NB4 (cell line): ENCODE data around the gene LCN2.

Source experiments
- MYC ChIP-seq: IDR thresholded peaks from 2 replicates; pipeline ENCODE4 v1.6.1; 2011; ENCODE audit warnings: low read depth, low read length
- POLR2A ChIP-seq: IDR thresholded peaks from 2 replicates; pipeline ENCODE4 v1.6.1; 2011; ENCODE audit warnings: mild to moderate bottlenecking; ENCODE audit not compliant: insufficient read length; ENCODE audit errors: extremely low read depth
- TF ChIP-seq, protein P1 (sequence below): IDR thresholded peaks from one replicate; pipeline ENCODE4 v1.5.1; 2012; ENCODE audit warnings: low read depth, low read length
- TF ChIP-seq, protein P2 (sequence below): IDR thresholded peaks from 2 replicates; pipeline ENCODE4 v1.6.1; 2011; ENCODE audit warnings: low read depth, low read length

GRCh38 chr9:128150594-128151308, 1.5 kb downstream of the LCN2 start:
- TF ChIP-seq, protein P1, sequence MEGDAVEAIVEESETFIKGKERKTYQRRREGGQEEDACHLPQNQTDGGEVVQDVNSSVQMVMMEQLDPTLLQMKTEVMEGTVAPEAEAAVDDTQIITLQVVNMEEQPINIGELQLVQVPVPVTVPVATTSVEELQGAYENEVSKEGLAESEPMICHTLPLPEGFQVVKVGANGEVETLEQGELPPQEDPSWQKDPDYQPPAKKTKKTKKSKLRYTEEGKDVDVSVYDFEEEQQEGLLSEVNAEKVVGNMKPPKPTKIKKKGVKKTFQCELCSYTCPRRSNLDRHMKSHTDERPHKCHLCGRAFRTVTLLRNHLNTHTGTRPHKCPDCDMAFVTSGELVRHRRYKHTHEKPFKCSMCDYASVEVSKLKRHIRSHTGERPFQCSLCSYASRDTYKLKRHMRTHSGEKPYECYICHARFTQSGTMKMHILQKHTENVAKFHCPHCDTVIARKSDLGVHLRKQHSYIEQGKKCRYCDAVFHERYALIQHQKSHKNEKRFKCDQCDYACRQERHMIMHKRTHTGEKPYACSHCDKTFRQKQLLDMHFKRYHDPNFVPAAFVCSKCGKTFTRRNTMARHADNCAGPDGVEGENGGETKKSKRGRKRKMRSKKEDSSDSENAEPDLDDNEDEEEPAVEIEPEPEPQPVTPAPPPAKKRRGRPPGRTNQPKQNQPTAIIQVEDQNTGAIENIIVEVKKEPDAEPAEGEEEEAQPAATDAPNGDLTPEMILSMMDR = peak; percentile 65
- TF ChIP-seq POLR2A (no peak), MYC (no peak)
- TF ChIP-seq, protein P2, sequence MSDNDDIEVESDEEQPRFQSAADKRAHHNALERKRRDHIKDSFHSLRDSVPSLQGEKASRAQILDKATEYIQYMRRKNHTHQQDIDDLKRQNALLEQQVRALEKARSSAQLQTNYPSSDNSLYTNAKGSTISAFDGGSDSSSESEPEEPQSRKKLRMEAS = no peak
